Activated CD4-positive, alpha-beta memory T cell treated with anti-CD3 and anti-CD28 coated beads for 36 hours (primary cell): ENCODE measurements around the gene MBNL1. TPM values are rescaled to one million over a fixed set of nuclear protein-coding genes. Genes with fewer than 3 reads are reported as not detected.
A peak's percentile ranks its signal among the peaks of the same experiment; 100 is the strongest.

Experiments
- CTCF ChIA-PET: fragments of 350-600 bp; sonication (Branson Sonifier 250); formaldehyde crosslinking; loops from one replicate; lab custom pipeline; 2021; ENCODE audit warnings: antibody characterized with exemption, inconsistent platforms; lab: Charles Lee
- POLR2A ChIA-PET: fragments of 350-600 bp; sonication (Branson Sonifier 250); formaldehyde crosslinking; loops from one replicate; lab custom pipeline; 2021; ENCODE audit warnings: antibody characterized with exemption; lab: Charles Lee
- DNase-seq: peaks from one replicate; pipeline ENCODE4 v3.0.0-alpha.2; 2020
- H3K27ac Mint-ChIP-seq: one replicate; pipeline ENCODE4 v1.8.0; 2021; ENCODE audit warnings: mixed read lengths
- H3K27me3 Mint-ChIP-seq: one replicate; pipeline ENCODE4 v1.8.0; 2021; ENCODE audit warnings: mixed read lengths
- H3K36me3 Mint-ChIP-seq: one replicate; pipeline ENCODE4 v1.8.0; 2021; ENCODE audit warnings: mixed read lengths
- H3K4me1 Mint-ChIP-seq: one replicate; pipeline ENCODE4 v1.8.0; 2021; ENCODE audit warnings: low read depth, mixed read lengths
- H3K4me3 Mint-ChIP-seq: one replicate; pipeline ENCODE4 v1.8.0; 2021; ENCODE audit warnings: mild to moderate bottlenecking, mixed read lengths
- H3K9me3 Mint-ChIP-seq: one replicate; pipeline ENCODE4 v1.8.0; 2021; ENCODE audit warnings: mixed read lengths
- intact Hi-C: fragments of 100-400 bp; cut with micrococcal nuclease; formaldehyde crosslinking; loops from one replicate; pipeline ENCODE4 v1.15.1; 2023
- total RNA-seq, 2 experiments: library from RNA; stranded (reverse); gene quantifications; one replicate each; pipeline ENCODE4 v1.2.3, GENCODE V29; 2021

The MBNL1 gene
- total RNA-seq, 2 experiments from 2014 or later: 290 to 302 TPM

- no peak for DNase-seq
- intact Hi-C loops: loop anchor here (10.0 kb wide), 1 partner anchor 903 kb away; the partner anchor contains the start of gene RAP2B
- H3K9me3 Mint-ChIP-seq: no peaks in the 10 kb centered on the region
- ChIA-PET POLR2A (interaction anchor here (0.5 to 9.8 kb wide), 5 partner anchors 10 to 68 kb away, joined by 3 to 130 read pairs (median 3); partner anchors contain the start of gene MBNL1), CTCF (interaction anchor here (0.6 to 1.3 kb wide), 3 partner anchors 15 to 1055 kb away, joined by 3 to 4 read pairs (median 4); no protein-coding TSS in a partner anchor)
- peaks cover 79% of the 10 kb centered on the region for H3K4me1 Mint-ChIP-seq
- no peak overlapping the region for H3K4me3 Mint-ChIP-seq
- H3K27me3 Mint-ChIP-seq: no peaks in the 10 kb centered on the region
- H3K27ac Mint-ChIP-seq: peak overlapping the region; percentile 57
- H3K36me3 Mint-ChIP-seq: no peaks in the 10 kb centered on the region
Measured at GRCh38 chr3:152261329-152261728, 7.4 kb upstream of the MBNL1 start.

- Mint-ChIP-seq H3K27me3 (no peaks in the 10 kb centered on the region), H3K36me3 (no peaks in the 10 kb centered on the region), H3K4me3 (no peak overlapping the region), H3K27ac (peak overlapping the region; percentile 29), H3K9me3 (no peaks in the 10 kb centered on the region), H3K4me1 (peaks cover 74% of the 10 kb centered on the region)
- DNase-seq: no peak
- intact Hi-C loops: loop anchor here (10.0 kb wide), 1 partner anchor 901 kb away; the partner anchor contains the start of gene RAP2B
- POLR2A ChIA-PET: interaction anchor here (1.6 kb wide), 1 partner anchor 9 kb away, joined by 3 read pairs; no protein-coding TSS in a partner anchor
- CTCF ChIA-PET: no interaction called here
Measured at GRCh38 chr3:152263711-152264110, 5.0 kb upstream of the MBNL1 start.

GRCh38 chr3:152264378-152264777 is 4.4 kb upstream of the MBNL1 start:
- POLR2A ChIA-PET: interaction anchor here (1.6 kb wide), 1 partner anchor 8 kb away, joined by 3 read pairs; no protein-coding TSS in a partner anchor
- CTCF ChIA-PET: no interaction called here
- peaks cover 1% of the 10 kb centered on the region for H3K36me3 Mint-ChIP-seq
- intact Hi-C loops: loop anchor here (10.0 kb wide), 1 partner anchor 900 kb away; the partner anchor contains the start of gene RAP2B
- no peaks in the 10 kb centered on the region for H3K9me3 Mint-ChIP-seq
- H3K27me3 Mint-ChIP-seq: no peaks in the 10 kb centered on the region
- H3K4me3 Mint-ChIP-seq: no peak overlapping the region
- no peak for DNase-seq
- peak overlapping the region; percentile 42 for H3K27ac Mint-ChIP-seq
- peaks cover 69% of the 10 kb centered on the region for H3K4me1 Mint-ChIP-seq

- Mint-ChIP-seq H3K36me3 (peaks cover 22% of the 10 kb centered on the region), H3K4me1 (peaks cover 52% of the 10 kb centered on the region), H3K9me3 (no peaks in the 10 kb centered on the region), H3K27me3 (no peaks in the 10 kb centered on the region), H3K27ac (peak overlapping the region; percentile 84), H3K4me3 (peak overlapping the region; percentile 84)
- ChIA-PET CTCF (interaction anchor here (1.0 kb wide), 1 partner anchor 177 kb away, joined by 3 read pairs; no protein-coding TSS in a partner anchor), POLR2A (interaction anchor here (5.5 to 10.7 kb wide), 4 partner anchors 10 to 67 kb away, joined by 44 to 130 read pairs (median 108); no protein-coding TSS in a partner anchor)
- DNase-seq: no peak
- intact Hi-C loops: loop anchor here (10.0 kb wide), 1 partner anchor 898 kb away; the partner anchor contains the start of gene RAP2B
Measured at GRCh38 chr3:152266221-152266995, 2.3 kb upstream of the MBNL1 start.

- intact Hi-C loops: loop anchor here (1.0 to 10.0 kb wide), 4 partner anchors 10 to 897 kb away; partner anchors contain the start of gene RAP2B
- no peaks in the 10 kb centered on the region for H3K27me3 Mint-ChIP-seq
- no peaks in the 10 kb centered on the region for H3K9me3 Mint-ChIP-seq
- H3K27ac Mint-ChIP-seq: peak overlapping the region; percentile 84
- CTCF ChIA-PET: interaction anchor here (0.8 to 2.2 kb wide), 7 partner anchors 10 to 176 kb away, joined by 3 to 7 read pairs (median 4); no protein-coding TSS in a partner anchor
- DNase-seq: no peak
- H3K4me3 Mint-ChIP-seq: peak overlapping the region; percentile 84
- H3K4me1 Mint-ChIP-seq: peaks cover 53% of the 10 kb centered on the region
- POLR2A ChIA-PET: interaction anchor here (0.6 to 10.7 kb wide), 15 partner anchors 9 to 1504 kb away, joined by 3 to 130 read pairs (median 10); no protein-coding TSS in a partner anchor
- peaks cover 34% of the 10 kb centered on the region for H3K36me3 Mint-ChIP-seq
Measured at GRCh38 chr3:152267831-152268554, 736 bp upstream of the MBNL1 start.

GRCh38 chr3:152269056-152269830 is 514 bp downstream of the MBNL1 start:
- Mint-ChIP-seq H3K4me1 (peaks cover 52% of the 10 kb centered on the region), H3K27ac (peak overlapping the region; percentile 84), H3K9me3 (no peaks in the 10 kb centered on the region), H3K36me3 (peaks cover 34% of the 10 kb centered on the region), H3K27me3 (no peaks in the 10 kb centered on the region), H3K4me3 (peak overlapping the region; percentile 84)
- intact Hi-C loops: loop anchor here (1.0 to 10.0 kb wide), 3 partner anchors 72 to 896 kb away; partner anchors contain the start of gene RAP2B
- ChIA-PET CTCF (interaction anchor here (0.6 to 2.2 kb wide), 7 partner anchors 9 to 175 kb away, joined by 3 to 7 read pairs (median 3); no protein-coding TSS in a partner anchor), POLR2A (interaction anchor here (0.6 to 10.7 kb wide), 24 partner anchors 8 to 1509 kb away, joined by 3 to 130 read pairs (median 5); no protein-coding TSS in a partner anchor)
- no peak for DNase-seq

- H3K36me3 Mint-ChIP-seq: peaks cover 34% of the 10 kb centered on the region
Measured at GRCh38 chr3:152269831-152270734, 1.4 kb downstream of the MBNL1 start.

GRCh38 chr3:152270937-152271336 is 2.2 kb downstream of the MBNL1 start:
- ChIA-PET POLR2A (interaction anchor here (3.0 to 10.7 kb wide), 5 partner anchors 12 to 72 kb away, joined by 19 to 130 read pairs (median 107); no protein-coding TSS in a partner anchor), CTCF (interaction anchor here (0.6 kb wide), 1 partner anchor 29 kb away, joined by 3 read pairs; no protein-coding TSS in a partner anchor)
- Mint-ChIP-seq H3K4me1 (peaks cover 50% of the 10 kb centered on the region), H3K9me3 (no peaks in the 10 kb centered on the region), H3K4me3 (peak overlapping the region; percentile 84), H3K36me3 (peaks cover 34% of the 10 kb centered on the region), H3K27me3 (no peaks in the 10 kb centered on the region), H3K27ac (peak overlapping the region; percentile 84)
- DNase-seq: no peak
- intact Hi-C loops: loop anchor here (1.0 to 2.0 kb wide), 3 partner anchors 8 to 28 kb away; no protein-coding TSS in a partner anchor

More at GRCh38 chr3:152269831-152270734, 1.4 kb downstream of the MBNL1 start:
- Mint-ChIP-seq H3K27ac (peak overlapping the region; percentile 84), H3K9me3 (no peaks in the 10 kb centered on the region), H3K4me1 (peaks cover 51% of the 10 kb centered on the region), H3K4me3 (peak overlapping the region; percentile 84), H3K27me3 (no peaks in the 10 kb centered on the region)
- ChIA-PET POLR2A (interaction anchor here (0.8 to 10.7 kb wide), 14 partner anchors 13 to 1508 kb away, joined by 3 to 130 read pairs (median 6); no protein-coding TSS in a partner anchor), CTCF (interaction anchor here (0.6 to 2.2 kb wide), 4 partner anchors 11 to 67 kb away, joined by 3 to 7 read pairs (median 4); no protein-coding TSS in a partner anchor)
- DNase-seq: peak; percentile 56
- intact Hi-C loops: loop anchor here (1.0 to 10.0 kb wide), 5 partner anchors 9 to 895 kb away; partner anchors contain the start of gene RAP2B

- Mint-ChIP-seq H3K27ac (peak overlapping the region; percentile 84), H3K4me1 (peaks cover 49% of the 10 kb centered on the region), H3K36me3 (peaks cover 34% of the 10 kb centered on the region), H3K9me3 (no peaks in the 10 kb centered on the region), H3K4me3 (peak overlapping the region; percentile 84), H3K27me3 (no peaks in the 10 kb centered on the region)
- ChIA-PET CTCF (interaction anchor here (1.4 kb wide), 1 partner anchor 68 kb away, joined by 5 read pairs; no protein-coding TSS in a partner anchor), POLR2A (interaction anchor here (5.5 to 10.7 kb wide), 4 partner anchors 11 to 72 kb away, joined by 44 to 130 read pairs (median 108); no protein-coding TSS in a partner anchor)
- no peak for DNase-seq
- intact Hi-C loops: loop anchor here (1.0 to 2.0 kb wide), 2 partner anchors 13 to 28 kb away; no protein-coding TSS in a partner anchor
Measured at GRCh38 chr3:152271501-152272236, 2.9 kb downstream of the MBNL1 start.
